NOMO-1 treated with DMSO at 0.1 percent for 48 hours (cell line): ENCODE results near the gene SLC35F6.
"Not testable (repeated sequence)": the region's sequence is repeated elsewhere in the genome, so short reads cannot be mapped to it uniquely, and the experiment has no call there.

Experiments
- DNase-seq: peaks from one replicate; lab custom pipeline; 2025; ENCODE audit not compliant: unreplicated experiment; lab: John Stamatoyannopoulos, UW

The SLC35F6 gene

GRCh38 chr2:26754972-26755670 lies 9.0 kb upstream of the SLC35F6 start:
- no peak for DNase-seq

GRCh38 chr2:26756337-26756736 lies 7.7 kb upstream of the SLC35F6 start:
- DNase-seq, result no peak

GRCh38 chr2:26757873-26758789 lies 6.0 kb upstream of the SLC35F6 start:
- no peak for DNase-seq

- no peak for DNase-seq
These were observed 5.2 kb upstream of the SLC35F6 start for GRCh38 chr2:26758790-26759321.

GRCh38 chr2:26759845-26760244 lies 4.2 kb upstream of the SLC35F6 start:
- no peak for DNase-seq

- not testable (repeated sequence) for DNase-seq
These were observed 3.1 kb upstream of the SLC35F6 start for GRCh38 chr2:26760991-26761390.

- DNase-seq, result no peak
These were observed 1.1 kb upstream of the SLC35F6 start for GRCh38 chr2:26763019-26763418.

- no peak for DNase-seq
These were observed 822 bp downstream of the SLC35F6 start for GRCh38 chr2:26764906-26765305.

GRCh38 chr2:26765475-26766200 lies 1.6 kb downstream of the SLC35F6 start:
- DNase-seq, result no peak

- DNase-seq, result no peak
These were observed 3.0 kb downstream of the SLC35F6 start for GRCh38 chr2:26767129-26767528.

- no peak for DNase-seq
These were observed 3.9 kb downstream of the SLC35F6 start for GRCh38 chr2:26767894-26768487.

- DNase-seq, result no peak
These were observed 4.6 kb downstream of the SLC35F6 start for GRCh38 chr2:26768759-26769088.

- peak; percentile 97 for DNase-seq
These were observed 5.1 kb downstream of the SLC35F6 start for GRCh38 chr2:26769089-26769761.

GRCh38 chr2:26770986-26771586 lies 7.0 kb downstream of the SLC35F6 start:
- no peak for DNase-seq

GRCh38 chr2:26772064-26773001 lies 8.2 kb downstream of the SLC35F6 start:
- no peak for DNase-seq

GRCh38 chr2:26776195-26776800 lies 12.2 kb downstream of the SLC35F6 start:
- no peak for DNase-seq

GRCh38 chr2:26778098-26778497 lies 14.0 kb downstream of the SLC35F6 start:
- DNase-seq, result no peak

GRCh38 chr2:26778507-26778906 lies 14.4 kb downstream of the SLC35F6 start:
- DNase-seq, result no peak
